ENCODE measurements around the gene HAND2.

DNA sequence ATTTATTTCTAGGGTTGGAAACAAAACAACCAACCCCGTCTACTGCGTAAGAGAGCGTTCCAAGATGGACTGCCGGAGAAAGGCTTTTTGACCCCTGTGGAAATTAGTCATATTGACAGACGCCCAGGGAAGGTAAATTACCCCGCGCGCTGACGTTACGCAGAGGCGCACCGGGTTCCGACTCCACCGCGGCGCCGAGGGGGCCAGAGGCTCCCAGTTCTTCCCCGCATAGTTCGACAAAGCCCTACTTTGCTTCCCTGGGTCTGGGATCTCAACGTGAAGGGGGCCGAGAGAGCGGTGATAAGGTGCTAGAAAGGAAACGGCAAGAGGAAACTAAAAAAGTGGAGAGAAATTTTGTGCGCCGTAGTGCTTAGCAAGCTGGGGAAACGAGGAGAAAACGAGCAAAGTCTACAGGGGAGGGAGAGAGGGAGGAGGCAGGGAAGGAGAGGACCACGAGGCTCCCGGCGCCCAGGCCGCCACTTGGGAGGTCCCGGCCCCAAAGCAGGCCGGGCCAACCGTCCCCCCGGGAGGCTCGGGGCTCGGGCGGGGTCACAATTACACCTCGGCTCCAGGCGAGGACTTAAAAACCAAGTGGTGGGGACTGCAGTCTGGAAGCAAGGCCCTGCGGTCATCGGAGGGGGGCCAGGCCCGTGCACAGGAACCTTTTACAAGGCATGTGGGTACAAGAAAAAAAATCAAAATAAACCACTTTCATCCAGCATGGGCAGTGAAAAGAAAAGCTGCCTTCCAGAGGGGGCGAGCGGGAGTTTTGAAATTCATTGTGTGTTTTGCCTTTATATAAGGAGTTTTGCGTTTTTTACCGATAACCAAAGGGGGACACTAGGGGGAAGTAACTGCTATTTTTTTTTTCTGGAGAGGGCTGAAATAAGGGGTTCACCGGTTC lies 13.2 kb downstream of the HAND2 start:
- TF ChIP-seq, protein P1, sequence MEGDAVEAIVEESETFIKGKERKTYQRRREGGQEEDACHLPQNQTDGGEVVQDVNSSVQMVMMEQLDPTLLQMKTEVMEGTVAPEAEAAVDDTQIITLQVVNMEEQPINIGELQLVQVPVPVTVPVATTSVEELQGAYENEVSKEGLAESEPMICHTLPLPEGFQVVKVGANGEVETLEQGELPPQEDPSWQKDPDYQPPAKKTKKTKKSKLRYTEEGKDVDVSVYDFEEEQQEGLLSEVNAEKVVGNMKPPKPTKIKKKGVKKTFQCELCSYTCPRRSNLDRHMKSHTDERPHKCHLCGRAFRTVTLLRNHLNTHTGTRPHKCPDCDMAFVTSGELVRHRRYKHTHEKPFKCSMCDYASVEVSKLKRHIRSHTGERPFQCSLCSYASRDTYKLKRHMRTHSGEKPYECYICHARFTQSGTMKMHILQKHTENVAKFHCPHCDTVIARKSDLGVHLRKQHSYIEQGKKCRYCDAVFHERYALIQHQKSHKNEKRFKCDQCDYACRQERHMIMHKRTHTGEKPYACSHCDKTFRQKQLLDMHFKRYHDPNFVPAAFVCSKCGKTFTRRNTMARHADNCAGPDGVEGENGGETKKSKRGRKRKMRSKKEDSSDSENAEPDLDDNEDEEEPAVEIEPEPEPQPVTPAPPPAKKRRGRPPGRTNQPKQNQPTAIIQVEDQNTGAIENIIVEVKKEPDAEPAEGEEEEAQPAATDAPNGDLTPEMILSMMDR (conservative IDR thresholded peaks at IDR 0.05; ENCODE audit: low read length) = no peak
- TF ChIP-seq EZH2phosphoT487 (IDR thresholded peaks at IDR 0.05; ENCODE audit: borderline replicate concordance) = no peak

Measured in Loucy (cell line).